ENCODE results near the gene FHIT.

DNA sequence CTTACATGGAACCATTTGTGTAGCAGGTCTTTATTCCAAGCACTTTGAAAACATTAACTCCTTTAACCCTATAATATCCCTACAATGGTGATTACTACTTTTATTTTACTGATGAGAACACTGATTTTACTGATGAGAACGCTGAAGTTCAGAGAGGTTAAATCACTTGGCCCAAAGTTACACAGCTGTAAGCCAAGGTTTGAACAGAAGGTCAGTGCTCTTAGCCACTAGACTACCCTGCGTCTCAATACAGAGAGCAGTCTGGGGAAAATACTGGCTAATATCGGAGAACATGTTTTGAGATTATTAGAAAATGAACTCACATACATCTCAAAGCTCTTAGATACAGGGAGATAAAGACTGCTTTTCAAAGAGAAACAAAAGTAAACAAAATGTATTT lies 827.2 kb downstream of the FHIT start:
- TF ChIP-seq, protein P1, sequence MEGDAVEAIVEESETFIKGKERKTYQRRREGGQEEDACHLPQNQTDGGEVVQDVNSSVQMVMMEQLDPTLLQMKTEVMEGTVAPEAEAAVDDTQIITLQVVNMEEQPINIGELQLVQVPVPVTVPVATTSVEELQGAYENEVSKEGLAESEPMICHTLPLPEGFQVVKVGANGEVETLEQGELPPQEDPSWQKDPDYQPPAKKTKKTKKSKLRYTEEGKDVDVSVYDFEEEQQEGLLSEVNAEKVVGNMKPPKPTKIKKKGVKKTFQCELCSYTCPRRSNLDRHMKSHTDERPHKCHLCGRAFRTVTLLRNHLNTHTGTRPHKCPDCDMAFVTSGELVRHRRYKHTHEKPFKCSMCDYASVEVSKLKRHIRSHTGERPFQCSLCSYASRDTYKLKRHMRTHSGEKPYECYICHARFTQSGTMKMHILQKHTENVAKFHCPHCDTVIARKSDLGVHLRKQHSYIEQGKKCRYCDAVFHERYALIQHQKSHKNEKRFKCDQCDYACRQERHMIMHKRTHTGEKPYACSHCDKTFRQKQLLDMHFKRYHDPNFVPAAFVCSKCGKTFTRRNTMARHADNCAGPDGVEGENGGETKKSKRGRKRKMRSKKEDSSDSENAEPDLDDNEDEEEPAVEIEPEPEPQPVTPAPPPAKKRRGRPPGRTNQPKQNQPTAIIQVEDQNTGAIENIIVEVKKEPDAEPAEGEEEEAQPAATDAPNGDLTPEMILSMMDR (IDR thresholded peaks at IDR 0.05): no peak
- TF ChIP-seq POLR2A (IDR thresholded peaks at IDR 0.05): no peak
